ENCODE data around the gene MATCAP1. TPM values are rescaled to one million over a fixed set of nuclear protein-coding genes. Genes with fewer than 3 reads are reported as not detected.

The MATCAP1 gene
- total and polyA plus RNA-seq, 5 experiments from 2014 or later = 0.28 to 7.5 (median 0.98) TPM

- DNase-seq (no peak), ATAC-seq (no peak)
- H3K27me3 Mint-ChIP-seq = peaks cover 27 to 67% (median 34%) of the 10 kb centered on the region in 5 donors
- H3K4me3 Mint-ChIP-seq = peak overlapping the region in 2 of 10 donors; percentile 35 to 64
- POLR2A ChIA-PET = no interaction called here
- H3K4me1 Mint-ChIP-seq = peaks cover 11 to 33% (median 29%) of the 10 kb centered on the region in 4 donors
- peaks cover 0 to 3% (median 0%) of the 10 kb centered on the region in 3 donors for H3K36me3 Mint-ChIP-seq
- no peaks in the 10 kb centered on the region for H3K9me3 Mint-ChIP-seq
- H3K27ac Mint-ChIP-seq = no peak overlapping the region
These were observed 7.1 kb downstream of the MATCAP1 start for GRCh38 chr16:67176662-67177061.

GRCh38 chr16:67174706-67175231 is 9.0 kb downstream of the MATCAP1 start:
- Mint-ChIP-seq H3K4me1 (peaks cover 19 to 46% (median 37%) of the 10 kb centered on the region in 4 donors), H3K27me3 (peaks cover 38 to 84% (median 47%) of the 10 kb centered on the region in 5 donors), H3K9me3 (no peaks in the 10 kb centered on the region), H3K4me3 (peak overlapping the region in 5 of 10 donors; percentile 28 to 90 (median 28)), H3K36me3 (peaks cover 0 to 3% (median 0%) of the 10 kb centered on the region in 3 donors), H3K27ac (no peak overlapping the region)
- ATAC-seq (no peak), DNase-seq (no peak)
- POLR2A ChIA-PET = interaction anchor here (0.9 to 1.4 kb wide), 4 partner anchors 10 to 305 kb away, joined by 3 to 4 read pairs (median 3); partner anchors contain the start of gene HSF4

GRCh38 chr16:67173808-67174705 is 9.7 kb downstream of the MATCAP1 start:
- POLR2A ChIA-PET = interaction anchor here (0.9 to 1.4 kb wide), 4 partner anchors 11 to 305 kb away, joined by 3 to 6 read pairs (median 4); no protein-coding TSS in a partner anchor
- Mint-ChIP-seq H3K4me1 (peaks cover 21 to 50% (median 40%) of the 10 kb centered on the region in 4 donors), H3K4me3 (peak overlapping the region; percentile 72 to 97 (median 88)), H3K9me3 (no peaks in the 10 kb centered on the region), H3K27ac (peak overlapping the region in 3 of 10 donors; percentile 53 to 62 (median 60)), H3K27me3 (peaks cover 38 to 86% (median 49%) of the 10 kb centered on the region in 5 donors), H3K36me3 (peaks cover 0 to 3% (median 0%) of the 10 kb centered on the region in 3 donors)
- DNase-seq (peak in 9 of 10 donors; percentile 41 to 76 (median 50)), ATAC-seq (peak; percentile 79 to 87)

GRCh38 chr16:67173323-67173722 is 10.4 kb downstream of the MATCAP1 start:
- peaks cover 18 to 45% (median 34%) of the 10 kb centered on the region in 4 donors for H3K4me1 Mint-ChIP-seq
- peak overlapping the region; percentile 72 to 97 (median 88) for H3K4me3 Mint-ChIP-seq

GRCh38 chr16:67170949-67171649 is 12.7 kb downstream of the MATCAP1 start:
- ATAC-seq (no peak), DNase-seq (no peak)
- peaks cover 32 to 88% (median 53%) of the 10 kb centered on the region in 5 donors for H3K27me3 Mint-ChIP-seq
- H3K9me3 Mint-ChIP-seq = no peaks in the 10 kb centered on the region
- peaks cover 18 to 39% (median 26%) of the 10 kb centered on the region in 4 donors for H3K4me1 Mint-ChIP-seq
- POLR2A ChIA-PET = interaction anchor here (3.1 kb wide), 1 partner anchor 11 kb away, joined by 20 read pairs; the partner anchor contains the start of genes FBXL8 and TRADD
- H3K4me3 Mint-ChIP-seq = peak overlapping the region in 9 of 10 donors; percentile 0 to 47 (median 28)
- peaks cover 0 to 9% (median 0%) of the 10 kb centered on the region in 3 donors for H3K36me3 Mint-ChIP-seq
- peak overlapping the region in 2 of 10 donors; percentile 27 to 56 for H3K27ac Mint-ChIP-seq

More at GRCh38 chr16:67173323-67173722, 10.4 kb downstream of the MATCAP1 start:
- no peaks in the 10 kb centered on the region for H3K9me3 Mint-ChIP-seq
- H3K36me3 Mint-ChIP-seq = peaks cover 0 to 3% (median 0%) of the 10 kb centered on the region in 3 donors
- peaks cover 36 to 86% (median 50%) of the 10 kb centered on the region in 5 donors for H3K27me3 Mint-ChIP-seq
- no peak for ATAC-seq
- H3K27ac Mint-ChIP-seq = peak overlapping the region in 2 of 10 donors; percentile 50 to 60
- POLR2A ChIA-PET = interaction anchor here (0.6 to 1.2 kb wide), 3 partner anchors 19 to 730 kb away, joined by 3 to 8 read pairs (median 6); no protein-coding TSS in a partner anchor
- no peak for DNase-seq

- DNase-seq (no peak), ATAC-seq (no peak)
- H3K27me3 Mint-ChIP-seq = peaks cover 31 to 83% (median 54%) of the 10 kb centered on the region in 5 donors
- POLR2A ChIA-PET = interaction anchor here (0.7 to 3.1 kb wide), 2 partner anchors 11 to 45 kb away, joined by 3 to 20 read pairs; partner anchors contain the start of genes FBXL8 and TRADD
- H3K36me3 Mint-ChIP-seq = peaks cover 0 to 9% (median 0%) of the 10 kb centered on the region in 3 donors
- H3K27ac Mint-ChIP-seq = peak within 1 kb of the TSS in 1 of 10 donors; percentile 27
- peak within 1 kb of the TSS; percentile 54 to 78 (median 68) for H3K4me3 Mint-ChIP-seq
- no peaks in the 10 kb centered on the region for H3K9me3 Mint-ChIP-seq
- H3K4me1 Mint-ChIP-seq = peaks cover 18 to 34% (median 28%) of the 10 kb centered on the region in 4 donors
These were observed 13.4 kb downstream of the MATCAP1 start, which contains the start of gene NOL3 for GRCh38 chr16:67170168-67170948. Gene NOL3, plus strand, starts transcription at chr16:67170538.

- POLR2A ChIA-PET = interaction anchor here (0.7 to 3.1 kb wide), 2 partner anchors 10 to 45 kb away, joined by 3 to 20 read pairs; partner anchors contain the start of genes FBXL8 and TRADD
- ATAC-seq (peak; percentile 21 to 30), DNase-seq (peak in 2 of 10 donors; percentile 40 to 41)
- H3K9me3 Mint-ChIP-seq = no peaks in the 10 kb centered on the region
- no peak overlapping the region for H3K27ac Mint-ChIP-seq
- peaks cover 20 to 36% (median 32%) of the 10 kb centered on the region in 4 donors for H3K4me1 Mint-ChIP-seq
- H3K4me3 Mint-ChIP-seq = peak overlapping the region; percentile 54 to 78 (median 68)
- H3K27me3 Mint-ChIP-seq = peaks cover 31 to 87% (median 58%) of the 10 kb centered on the region in 5 donors
- peaks cover 0 to 9% (median 0%) of the 10 kb centered on the region in 3 donors for H3K36me3 Mint-ChIP-seq
These were observed 14.1 kb downstream of the MATCAP1 start for GRCh38 chr16:67169642-67170167.

- Mint-ChIP-seq H3K36me3 (peaks cover 0 to 9% (median 0%) of the 10 kb centered on the region in 3 donors), H3K27me3 (peaks cover 31 to 85% (median 56%) of the 10 kb centered on the region in 5 donors), H3K4me3 (no peak overlapping the region), H3K27ac (peak overlapping the region in 1 of 10 donors; percentile 18), H3K9me3 (no peaks in the 10 kb centered on the region), H3K4me1 (peaks cover 21 to 37% (median 31%) of the 10 kb centered on the region in 4 donors)
- POLR2A ChIA-PET = interaction anchor here (0.6 to 3.1 kb wide), 2 partner anchors 9 to 16 kb away, joined by 4 to 20 read pairs; partner anchors contain the start of genes FBXL8 and TRADD
- no peak for DNase-seq
- no peak for ATAC-seq
These were observed 14.7 kb downstream of the MATCAP1 start for GRCh38 chr16:67169011-67169451.

GRCh38 chr16:67167588-67167987 is 16.2 kb downstream of the MATCAP1 start:
- Mint-ChIP-seq H3K36me3 (peaks cover 0 to 6% (median 0%) of the 10 kb centered on the region in 3 donors), H3K27me3 (peaks cover 22 to 81% (median 45%) of the 10 kb centered on the region in 5 donors), H3K4me3 (no peak overlapping the region), H3K9me3 (no peaks in the 10 kb centered on the region), H3K27ac (peak overlapping the region in 1 of 10 donors; percentile 9), H3K4me1 (peaks cover 13 to 32% (median 21%) of the 10 kb centered on the region in 4 donors)
- POLR2A ChIA-PET = no interaction called here
- ATAC-seq (no peak), DNase-seq (no peak)

GRCh38 chr16:67166598-67167168 is 17.1 kb downstream of the MATCAP1 start:
- POLR2A ChIA-PET = no interaction called here
- Mint-ChIP-seq H3K4me3 (peak overlapping the region in 1 of 10 donors; percentile 21), H3K4me1 (peaks cover 13 to 41% (median 22%) of the 10 kb centered on the region in 4 donors), H3K9me3 (no peaks in the 10 kb centered on the region), H3K27ac (no peak overlapping the region), H3K36me3 (peaks cover 0 to 6% (median 0%) of the 10 kb centered on the region in 3 donors), H3K27me3 (peaks cover 22 to 81% (median 44%) of the 10 kb centered on the region in 5 donors)
- DNase-seq (no peak), ATAC-seq (no peak)

Data from naive thymus-derived CD8-positive, alpha-beta T cell (primary cell).